Measurements from ENCODE around the gene DTL.

Gene DTL

GRCh38 chr1:212129781-212130180 is 94.2 kb downstream of the DTL start:
- no peak for FAIRE-seq

- no peak for FAIRE-seq
Measured at GRCh38 chr1:212132025-212132424, 96.5 kb downstream of the DTL start.

DNA sequence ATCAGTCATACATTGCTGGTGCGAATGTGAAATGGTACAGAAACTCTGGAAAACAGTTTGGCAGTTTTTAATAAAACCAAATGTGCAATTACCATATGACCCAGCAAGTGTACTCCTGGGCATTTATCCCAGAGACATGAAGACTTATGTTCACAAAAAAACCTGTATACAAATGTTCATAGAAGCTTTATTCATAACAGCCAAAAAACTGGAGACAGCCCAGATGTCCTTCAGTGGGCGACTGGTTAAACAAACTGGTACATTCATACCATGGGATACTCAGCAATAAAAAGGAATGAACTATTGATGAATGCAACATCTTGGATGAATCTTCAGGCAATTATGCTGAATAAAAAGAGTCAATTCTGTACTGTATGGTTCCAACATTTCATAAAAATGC is 97.8 kb downstream of the DTL start:
- FAIRE-seq, result no peak

- no peak for FAIRE-seq
Measured at GRCh38 chr1:212135166-212135565, 99.6 kb downstream of the DTL start.

DNA sequence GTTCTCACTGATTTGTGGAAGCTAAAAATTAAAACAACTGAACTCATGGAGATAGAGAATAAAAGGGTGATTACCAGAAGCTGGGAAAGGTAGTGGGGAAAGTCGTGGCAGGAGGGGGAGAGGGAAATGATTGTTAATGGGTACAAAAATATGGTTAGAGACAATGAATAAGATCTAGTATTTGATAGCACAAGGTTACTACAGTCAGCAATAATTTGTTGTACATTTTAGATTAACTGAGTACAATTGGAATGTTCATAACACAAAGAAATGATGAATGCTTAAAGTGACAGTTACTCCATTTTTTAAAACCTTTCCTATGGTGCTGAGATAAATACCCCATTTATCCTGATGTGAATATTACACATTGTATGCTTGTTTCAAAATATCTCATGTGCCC is 102.3 kb downstream of the DTL start:
- FAIRE-seq, result no peak

GRCh38 chr1:212138457-212138856 is 102.9 kb downstream of the DTL start:
- FAIRE-seq, result no peak

- FAIRE-seq, result no peak
Measured at GRCh38 chr1:212139526-212140135, 104.1 kb downstream of the DTL start.

DNA sequence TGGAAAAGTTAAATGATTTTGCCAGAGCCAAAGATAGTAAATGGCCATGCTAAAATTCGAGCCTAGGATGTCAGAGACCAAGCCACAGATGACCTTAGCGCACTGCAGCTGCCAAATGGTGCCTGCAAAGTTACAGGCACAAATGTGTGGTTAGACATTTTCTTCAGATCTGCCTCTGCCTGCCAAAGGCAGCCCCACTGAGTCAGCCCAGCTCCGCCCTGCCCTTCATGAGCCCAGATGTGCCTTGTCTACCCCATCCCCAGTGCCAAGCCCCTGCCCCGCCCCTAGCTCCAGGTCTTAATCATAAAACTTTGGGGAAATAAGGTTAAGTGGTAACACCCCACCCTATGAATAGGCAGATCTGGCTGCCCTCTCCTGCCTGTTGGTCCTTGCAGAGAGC is 105.9 kb downstream of the DTL start:
- no peak for FAIRE-seq

DNA sequence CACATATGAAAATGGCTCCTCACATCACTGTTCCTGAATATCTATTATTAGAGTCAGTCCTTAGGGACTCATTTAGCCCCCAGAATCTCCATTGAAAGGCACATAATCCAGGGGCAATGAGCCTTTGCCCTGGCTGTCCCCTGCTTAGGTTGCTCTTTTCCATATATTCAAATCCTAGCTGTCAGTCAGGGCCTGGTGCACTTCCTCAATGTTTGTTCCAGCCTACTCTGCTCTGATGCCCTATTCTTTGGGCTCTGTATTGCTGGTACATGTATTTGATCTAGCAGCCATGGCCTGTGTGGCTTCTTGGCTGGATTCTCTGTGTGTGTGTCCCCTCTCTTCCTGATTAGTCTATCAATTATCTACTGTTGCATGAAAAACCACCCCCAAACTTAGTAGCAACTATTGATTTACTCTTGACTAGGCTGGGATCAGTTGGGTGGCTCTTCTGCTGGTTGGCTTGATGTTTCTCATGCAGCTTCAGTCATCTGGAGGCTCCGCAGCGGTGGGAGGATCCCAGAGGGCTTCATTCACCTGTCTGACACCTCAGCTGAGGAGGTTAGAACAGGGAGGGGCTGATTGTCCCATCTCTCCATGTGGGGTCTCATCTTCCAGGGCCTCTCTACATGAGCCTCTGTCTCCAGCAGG is 107.5 kb downstream of the DTL start:
- no peak for FAIRE-seq

DNA sequence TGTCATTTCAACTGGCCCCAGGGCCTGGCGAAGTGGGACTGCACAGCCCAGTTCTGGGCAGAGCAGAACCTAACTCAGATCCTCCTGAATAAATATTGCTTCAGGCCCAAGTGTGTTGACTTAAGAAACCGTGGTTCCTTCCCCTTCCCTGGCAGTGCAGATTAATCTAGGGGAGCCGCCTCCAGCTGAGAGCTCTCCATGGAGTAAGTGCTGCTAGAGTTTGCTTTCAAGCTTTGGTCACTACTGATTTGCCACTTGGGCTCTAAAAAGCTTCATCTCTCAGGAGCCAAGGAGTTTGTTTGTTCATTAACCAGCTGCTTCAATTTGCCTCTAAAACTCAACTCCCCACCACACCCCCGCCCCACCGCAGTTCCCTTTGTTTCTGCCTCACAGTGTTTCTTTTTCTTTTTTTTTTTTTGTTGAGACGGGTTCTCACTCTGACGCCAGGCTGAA is 112.1 kb downstream of the DTL start:
- FAIRE-seq, result no peak

GRCh38 chr1:212149566-212149965 is 114.0 kb downstream of the DTL start:
- FAIRE-seq, result no peak

- no peak for FAIRE-seq
Measured at GRCh38 chr1:212152308-212152693, 116.8 kb downstream of the DTL start.

DNA sequence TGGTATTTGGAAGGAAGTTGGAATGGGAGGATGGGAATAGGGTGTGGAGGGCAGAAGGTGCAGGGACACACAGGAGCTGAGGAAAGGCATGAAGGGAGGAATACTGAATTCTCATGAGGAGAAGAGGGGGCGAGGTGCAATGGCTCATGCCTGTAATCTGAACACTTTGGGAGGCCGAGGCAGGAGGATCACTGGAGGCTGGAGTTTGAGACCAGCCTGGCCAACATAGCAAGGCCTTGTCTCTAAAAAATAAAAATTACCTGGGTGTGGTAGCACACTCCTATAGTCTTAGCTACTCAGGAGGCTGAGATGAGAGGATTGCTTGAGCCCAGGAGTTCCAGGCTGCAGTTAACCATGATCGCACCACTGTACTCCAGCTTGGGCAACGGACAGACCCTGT is 117.3 kb downstream of the DTL start:
- FAIRE-seq, result no peak

GRCh38 chr1:212153635-212154034 is 118.1 kb downstream of the DTL start:
- FAIRE-seq, result no peak
